ENCODE results near the gene PRMT9.

Gene PRMT9

GRCh38 chr4:147717878-147718277 lies 33.9 kb upstream of the PRMT9 start:
- Histone ChIP-seq H3K27me3 (replicated peaks; ENCODE audit: control insufficient read depth, insufficient read depth, low read length, poor library complexity, severe bottlenecking) (no peaks in the 10 kb centered on the region), H3K27ac (ENCODE audit: insufficient read depth, low read length, poor library complexity, severe bottlenecking) (no peak overlapping the region), H3K4me3 (ENCODE audit: insufficient read depth, low read depth, low read length, poor library complexity, severe bottlenecking) (no peak overlapping the region), H3K36me3 (ENCODE audit: control insufficient read depth, insufficient read depth, low read length) (no peaks in the 10 kb centered on the region), H3K9me3 (ENCODE audit: control insufficient read depth, low read length) (no peaks in the 10 kb centered on the region), H3K4me1 (ENCODE audit: control insufficient read depth, insufficient read depth, low read length, poor library complexity, severe bottlenecking) (no peaks in the 10 kb centered on the region)
- DNase-seq: no peak

GRCh38 chr4:147714575-147715401 lies 30.8 kb upstream of the PRMT9 start:
- no peak overlapping the region for H3K27ac ChIP-seq (ENCODE audit: insufficient read depth, low read length, poor library complexity, severe bottlenecking)
- H3K4me3 ChIP-seq (ENCODE audit: insufficient read depth, low read depth, low read length, poor library complexity, severe bottlenecking): no peak overlapping the region
- no peaks in the 10 kb centered on the region for H3K4me1 ChIP-seq (ENCODE audit: control insufficient read depth, insufficient read depth, low read length, poor library complexity, severe bottlenecking)
- H3K9me3 ChIP-seq (ENCODE audit: control insufficient read depth, low read length): no peaks in the 10 kb centered on the region
- DNase-seq: no peak
- no peaks in the 10 kb centered on the region for H3K36me3 ChIP-seq (ENCODE audit: control insufficient read depth, insufficient read depth, low read length)
- no peaks in the 10 kb centered on the region for H3K27me3 ChIP-seq (replicated peaks; ENCODE audit: control insufficient read depth, insufficient read depth, low read length, poor library complexity, severe bottlenecking)

GRCh38 chr4:147709999-147710398 lies 26.0 kb upstream of the PRMT9 start:
- no peaks in the 10 kb centered on the region for H3K27me3 ChIP-seq (replicated peaks; ENCODE audit: control insufficient read depth, insufficient read depth, low read length, poor library complexity, severe bottlenecking)
- no peak overlapping the region for H3K4me3 ChIP-seq (ENCODE audit: insufficient read depth, low read depth, low read length, poor library complexity, severe bottlenecking)
- no peaks in the 10 kb centered on the region for H3K36me3 ChIP-seq (ENCODE audit: control insufficient read depth, insufficient read depth, low read length)
- H3K27ac ChIP-seq (ENCODE audit: insufficient read depth, low read length, poor library complexity, severe bottlenecking): no peak overlapping the region
- DNase-seq: no peak
- no peaks in the 10 kb centered on the region for H3K4me1 ChIP-seq (ENCODE audit: control insufficient read depth, insufficient read depth, low read length, poor library complexity, severe bottlenecking)
- no peaks in the 10 kb centered on the region for H3K9me3 ChIP-seq (ENCODE audit: control insufficient read depth, low read length)

GRCh38 chr4:147707892-147708672 lies 24.1 kb upstream of the PRMT9 start:
- H3K27ac ChIP-seq (ENCODE audit: insufficient read depth, low read length, poor library complexity, severe bottlenecking): no peak overlapping the region
- H3K36me3 ChIP-seq (ENCODE audit: control insufficient read depth, insufficient read depth, low read length): no peaks in the 10 kb centered on the region
- H3K4me1 ChIP-seq (ENCODE audit: control insufficient read depth, insufficient read depth, low read length, poor library complexity, severe bottlenecking): no peaks in the 10 kb centered on the region
- H3K27me3 ChIP-seq (replicated peaks; ENCODE audit: control insufficient read depth, insufficient read depth, low read length, poor library complexity, severe bottlenecking): no peaks in the 10 kb centered on the region
- H3K9me3 ChIP-seq (ENCODE audit: control insufficient read depth, low read length): no peaks in the 10 kb centered on the region
- DNase-seq: peak; percentile 9 to 44 (median 28)
- no peak overlapping the region for H3K4me3 ChIP-seq (ENCODE audit: insufficient read depth, low read depth, low read length, poor library complexity, severe bottlenecking)

GRCh38 chr4:147704846-147705245 lies 20.9 kb upstream of the PRMT9 start:
- Histone ChIP-seq H3K4me3 (ENCODE audit: insufficient read depth, low read depth, low read length, poor library complexity, severe bottlenecking) (no peak overlapping the region), H3K27ac (ENCODE audit: insufficient read depth, low read length, poor library complexity, severe bottlenecking) (no peak overlapping the region), H3K4me1 (ENCODE audit: control insufficient read depth, insufficient read depth, low read length, poor library complexity, severe bottlenecking) (no peaks in the 10 kb centered on the region), H3K36me3 (ENCODE audit: control insufficient read depth, insufficient read depth, low read length) (no peaks in the 10 kb centered on the region), H3K27me3 (replicated peaks; ENCODE audit: control insufficient read depth, insufficient read depth, low read length, poor library complexity, severe bottlenecking) (no peaks in the 10 kb centered on the region), H3K9me3 (ENCODE audit: control insufficient read depth, low read length) (no peaks in the 10 kb centered on the region)
- DNase-seq: no peak

GRCh38 chr4:147696866-147697265 lies 12.9 kb upstream of the PRMT9 start:
- no peaks in the 10 kb centered on the region for H3K27me3 ChIP-seq (replicated peaks; ENCODE audit: control insufficient read depth, insufficient read depth, low read length, poor library complexity, severe bottlenecking)
- no peak overlapping the region for H3K4me3 ChIP-seq (ENCODE audit: insufficient read depth, low read depth, low read length, poor library complexity, severe bottlenecking)
- DNase-seq: no peak
- no peaks in the 10 kb centered on the region for H3K9me3 ChIP-seq (ENCODE audit: control insufficient read depth, low read length)
- no peaks in the 10 kb centered on the region for H3K36me3 ChIP-seq (ENCODE audit: control insufficient read depth, insufficient read depth, low read length)
- H3K27ac ChIP-seq (ENCODE audit: insufficient read depth, low read length, poor library complexity, severe bottlenecking): no peak overlapping the region
- no peaks in the 10 kb centered on the region for H3K4me1 ChIP-seq (ENCODE audit: control insufficient read depth, insufficient read depth, low read length, poor library complexity, severe bottlenecking)

- Histone ChIP-seq H3K4me1 (ENCODE audit: control insufficient read depth, insufficient read depth, low read length, poor library complexity, severe bottlenecking) (no peaks in the 10 kb centered on the region), H3K27ac (ENCODE audit: insufficient read depth, low read length, poor library complexity, severe bottlenecking) (no peak overlapping the region), H3K9me3 (ENCODE audit: control insufficient read depth, low read length) (no peaks in the 10 kb centered on the region), H3K36me3 (ENCODE audit: control insufficient read depth, insufficient read depth, low read length) (no peaks in the 10 kb centered on the region), H3K4me3 (ENCODE audit: insufficient read depth, low read depth, low read length, poor library complexity, severe bottlenecking) (no peak overlapping the region), H3K27me3 (replicated peaks; ENCODE audit: control insufficient read depth, insufficient read depth, low read length, poor library complexity, severe bottlenecking) (no peaks in the 10 kb centered on the region)
- no peak for DNase-seq
Measured at GRCh38 chr4:147693218-147693617, 9.3 kb upstream of the PRMT9 start.

- Histone ChIP-seq H3K36me3 (ENCODE audit: control insufficient read depth, insufficient read depth, low read length) (no peaks in the 10 kb centered on the region), H3K9me3 (ENCODE audit: control insufficient read depth, low read length) (no peaks in the 10 kb centered on the region), H3K4me1 (ENCODE audit: control insufficient read depth, insufficient read depth, low read length, poor library complexity, severe bottlenecking) (no peaks in the 10 kb centered on the region), H3K27me3 (replicated peaks; ENCODE audit: control insufficient read depth, insufficient read depth, low read length, poor library complexity, severe bottlenecking) (no peaks in the 10 kb centered on the region), H3K27ac (ENCODE audit: insufficient read depth, low read length, poor library complexity, severe bottlenecking) (no peak overlapping the region), H3K4me3 (ENCODE audit: insufficient read depth, low read depth, low read length, poor library complexity, severe bottlenecking) (no peak overlapping the region)
- DNase-seq: no peak
Measured at GRCh38 chr4:147691820-147692219, 7.9 kb upstream of the PRMT9 start.

GRCh38 chr4:147689067-147689466 lies 5.1 kb upstream of the PRMT9 start:
- DNase-seq: no peak
- Histone ChIP-seq H3K4me3 (ENCODE audit: insufficient read depth, low read depth, low read length, poor library complexity, severe bottlenecking) (no peak overlapping the region), H3K27ac (ENCODE audit: insufficient read depth, low read length, poor library complexity, severe bottlenecking) (no peak overlapping the region), H3K4me1 (ENCODE audit: control insufficient read depth, insufficient read depth, low read length, poor library complexity, severe bottlenecking) (no peaks in the 10 kb centered on the region), H3K9me3 (ENCODE audit: control insufficient read depth, low read length) (no peaks in the 10 kb centered on the region), H3K36me3 (ENCODE audit: control insufficient read depth, insufficient read depth, low read length) (no peaks in the 10 kb centered on the region), H3K27me3 (replicated peaks; ENCODE audit: control insufficient read depth, insufficient read depth, low read length, poor library complexity, severe bottlenecking) (no peaks in the 10 kb centered on the region)

GRCh38 chr4:147683188-147683591 lies 773 bp downstream of the PRMT9 start:
- peak overlapping the region; percentile 84 for H3K4me3 ChIP-seq (ENCODE audit: insufficient read depth, low read depth, low read length, poor library complexity, severe bottlenecking)
- no peaks in the 10 kb centered on the region for H3K27me3 ChIP-seq (replicated peaks; ENCODE audit: control insufficient read depth, insufficient read depth, low read length, poor library complexity, severe bottlenecking)

More at GRCh38 chr4:147683188-147683591, 773 bp downstream of the PRMT9 start:
- peak in 1 of 3 donors; percentile 2 for DNase-seq
- H3K4me1 ChIP-seq (ENCODE audit: control insufficient read depth, insufficient read depth, low read length, poor library complexity, severe bottlenecking): peaks cover 4% of the 10 kb centered on the region
- peaks cover 6% of the 10 kb centered on the region for H3K36me3 ChIP-seq (ENCODE audit: control insufficient read depth, insufficient read depth, low read length)
- peak overlapping the region; percentile 86 for H3K27ac ChIP-seq (ENCODE audit: insufficient read depth, low read length, poor library complexity, severe bottlenecking)
- H3K9me3 ChIP-seq (ENCODE audit: control insufficient read depth, low read length): no peaks in the 10 kb centered on the region
